ENCODE results near the gene ATF7. TPM values are rescaled to one million over a fixed set of nuclear protein-coding genes. Genes with fewer than 3 reads are reported as not detected.

ATF7 gene
- total RNA-seq, 1 donor from 2014 or later = 12.7 TPM

- H3K27ac ChIP-seq = no peak overlapping the region
- peaks cover 6% of the 10 kb centered on the region for H3K4me1 ChIP-seq
- H2AFZ ChIP-seq (replicated peaks) = no peak overlapping the region
- no peaks in the 10 kb centered on the region for H3K79me2 ChIP-seq (ENCODE audit: low read depth)
- peaks cover 5% of the 10 kb centered on the region for H3K36me3 Mint-ChIP-seq
- H3K4me1 Mint-ChIP-seq = no peaks in the 10 kb centered on the region
- DNase-seq (ENCODE audit: low spot score) = no peak
- no peaks in the 10 kb centered on the region for H3F3A ChIP-seq (ENCODE audit: low read depth)
- H3K27ac Mint-ChIP-seq = no peak overlapping the region
- no peaks in the 10 kb centered on the region for H3K9me3 Mint-ChIP-seq
- no peaks in the 10 kb centered on the region for H3K36me3 ChIP-seq
- H3K4me3 Mint-ChIP-seq = no peak overlapping the region
- no peaks in the 10 kb centered on the region for H3K27me3 Mint-ChIP-seq (ENCODE audit: insufficient read depth, low read depth)
- H4K20me1 ChIP-seq (ENCODE audit: low read depth) = no peaks in the 10 kb centered on the region
- H3K27me3 ChIP-seq = no peaks in the 10 kb centered on the region
- TF ChIP-seq CTCF (IDR thresholded peaks at IDR 0.05) (no peak), EZH2 (IDR thresholded peaks at IDR 0.05) (no peak), EZH2phosphoT487 (IDR thresholded peaks at IDR 0.05) (no peak)
- H3K4me3 ChIP-seq = no peak overlapping the region
- no peak overlapping the region for H3K4me2 ChIP-seq
- H3K9me3 ChIP-seq (ENCODE audit: low read depth) = no peaks in the 10 kb centered on the region
- no peak overlapping the region for H3K9ac ChIP-seq
Observed at GRCh38 chr12:53561590-53561953, 64.6 kb downstream of the ATF7 start.

- H4K20me1 ChIP-seq (ENCODE audit: low read depth) = no peaks in the 10 kb centered on the region
- H3K27ac Mint-ChIP-seq = no peak overlapping the region
Observed at GRCh38 chr12:53560912-53561589, 65.1 kb downstream of the ATF7 start.

GRCh38 chr12:53560351-53560750, 65.8 kb downstream of the ATF7 start:
- H3K9me3 Mint-ChIP-seq = no peaks in the 10 kb centered on the region
- Histone ChIP-seq H3K4me1 (no peaks in the 10 kb centered on the region), H3K27ac (no peak overlapping the region), H3F3A (ENCODE audit: low read depth) (no peaks in the 10 kb centered on the region), H3K4me2 (no peak overlapping the region), H4K20me1 (ENCODE audit: low read depth) (no peaks in the 10 kb centered on the region), H3K27me3 (no peaks in the 10 kb centered on the region), H3K9ac (no peak overlapping the region), H3K36me3 (no peaks in the 10 kb centered on the region), H3K4me3 (no peak overlapping the region), H3K9me3 (ENCODE audit: low read depth) (no peaks in the 10 kb centered on the region), H3K79me2 (ENCODE audit: low read depth) (no peaks in the 10 kb centered on the region), H2AFZ (replicated peaks) (no peak overlapping the region)
- no peaks in the 10 kb centered on the region for H3K27me3 Mint-ChIP-seq (ENCODE audit: insufficient read depth, low read depth)
- H3K4me3 Mint-ChIP-seq = no peak overlapping the region
- no peak for TF ChIP-seq EZH2phosphoT487 (IDR thresholded peaks at IDR 0.05)
- no peak for TF ChIP-seq EZH2 (IDR thresholded peaks at IDR 0.05)
- no peak for TF ChIP-seq CTCF (IDR thresholded peaks at IDR 0.05)
- H3K4me1 Mint-ChIP-seq = no peaks in the 10 kb centered on the region
- H3K36me3 Mint-ChIP-seq = peaks cover 5% of the 10 kb centered on the region
- H3K27ac Mint-ChIP-seq = no peak overlapping the region
- no peak for DNase-seq (ENCODE audit: low spot score)

More at GRCh38 chr12:53560912-53561589, 65.1 kb downstream of the ATF7 start:
- H3K27me3 ChIP-seq = no peaks in the 10 kb centered on the region
- Mint-ChIP-seq H3K4me1 (no peaks in the 10 kb centered on the region), H3K27me3 (ENCODE audit: insufficient read depth, low read depth) (no peaks in the 10 kb centered on the region), H3K36me3 (peaks cover 5% of the 10 kb centered on the region), H3K9me3 (no peaks in the 10 kb centered on the region), H3K4me3 (no peak overlapping the region)
- no peaks in the 10 kb centered on the region for H3K79me2 ChIP-seq (ENCODE audit: low read depth)
- no peak overlapping the region for H3K4me3 ChIP-seq
- H3K36me3 ChIP-seq = no peaks in the 10 kb centered on the region
- H3K9ac ChIP-seq = no peak overlapping the region
- H3K4me2 ChIP-seq = no peak overlapping the region
- no peak overlapping the region for H2AFZ ChIP-seq (replicated peaks)
- no peak for DNase-seq (ENCODE audit: low spot score)
- no peaks in the 10 kb centered on the region for H3F3A ChIP-seq (ENCODE audit: low read depth)
- H3K4me1 ChIP-seq = peaks cover 1% of the 10 kb centered on the region
- TF ChIP-seq EZH2phosphoT487 (IDR thresholded peaks at IDR 0.05) (no peak), EZH2 (IDR thresholded peaks at IDR 0.05) (no peak), CTCF (IDR thresholded peaks at IDR 0.05) (no peak)
- no peak overlapping the region for H3K27ac ChIP-seq
- no peaks in the 10 kb centered on the region for H3K9me3 ChIP-seq (ENCODE audit: low read depth)

All from neural progenitor cell (in vitro differentiated cells).